NCI-H1105 (cell line): ENCODE results near the gene SYT17.

ENCODE experiments used
- DNase-seq: peaks from one replicate; lab custom pipeline; 2025; lab: John Stamatoyannopoulos, UW

SYT17 gene, protein sequence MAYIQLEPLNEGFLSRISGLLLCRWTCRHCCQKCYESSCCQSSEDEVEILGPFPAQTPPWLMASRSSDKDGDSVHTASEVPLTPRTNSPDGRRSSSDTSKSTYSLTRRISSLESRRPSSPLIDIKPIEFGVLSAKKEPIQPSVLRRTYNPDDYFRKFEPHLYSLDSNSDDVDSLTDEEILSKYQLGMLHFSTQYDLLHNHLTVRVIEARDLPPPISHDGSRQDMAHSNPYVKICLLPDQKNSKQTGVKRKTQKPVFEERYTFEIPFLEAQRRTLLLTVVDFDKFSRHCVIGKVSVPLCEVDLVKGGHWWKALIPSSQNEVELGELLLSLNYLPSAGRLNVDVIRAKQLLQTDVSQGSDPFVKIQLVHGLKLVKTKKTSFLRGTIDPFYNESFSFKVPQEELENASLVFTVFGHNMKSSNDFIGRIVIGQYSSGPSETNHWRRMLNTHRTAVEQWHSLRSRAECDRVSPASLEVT

DNA sequence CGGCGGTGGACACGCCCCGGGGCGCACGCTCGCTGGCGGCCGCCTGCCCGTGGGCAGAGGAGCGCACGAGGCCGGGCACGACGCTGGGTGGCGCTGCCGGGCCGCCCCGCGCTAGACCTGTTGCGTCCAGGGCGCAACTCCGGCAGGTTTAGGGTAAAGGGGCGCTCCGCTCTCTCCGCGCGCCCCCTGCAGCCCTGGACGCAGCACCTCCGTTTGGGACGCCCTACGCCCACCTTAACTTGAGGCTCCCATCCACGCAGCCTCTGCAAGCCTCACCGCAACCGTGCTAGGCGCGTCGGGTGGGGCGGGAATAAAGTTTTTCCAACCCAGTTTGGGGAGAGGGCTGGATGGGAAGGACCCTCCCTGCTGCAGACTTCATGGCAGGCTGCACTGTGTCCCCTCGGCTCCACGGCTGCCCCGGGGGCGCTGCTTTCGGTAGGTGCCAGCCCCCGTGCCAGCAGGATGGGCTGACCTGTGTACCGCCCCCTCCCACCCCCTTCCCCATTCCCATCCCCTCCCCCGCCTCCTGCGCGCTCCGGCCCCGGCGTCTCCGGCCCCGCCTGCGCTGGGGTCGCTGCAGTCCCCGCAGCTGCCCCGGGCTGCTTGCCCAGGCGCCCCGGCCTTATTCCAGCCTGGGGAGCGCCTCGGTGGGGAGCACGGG, at the start of gene SYT17:
TSS of gene SYT17 (plus strand) at position 531 of the 661 bp plus-strand sequence. CDS start 407 bp downstream, outside the sequence.
- peak; percentile 57 for DNase-seq

DNA sequence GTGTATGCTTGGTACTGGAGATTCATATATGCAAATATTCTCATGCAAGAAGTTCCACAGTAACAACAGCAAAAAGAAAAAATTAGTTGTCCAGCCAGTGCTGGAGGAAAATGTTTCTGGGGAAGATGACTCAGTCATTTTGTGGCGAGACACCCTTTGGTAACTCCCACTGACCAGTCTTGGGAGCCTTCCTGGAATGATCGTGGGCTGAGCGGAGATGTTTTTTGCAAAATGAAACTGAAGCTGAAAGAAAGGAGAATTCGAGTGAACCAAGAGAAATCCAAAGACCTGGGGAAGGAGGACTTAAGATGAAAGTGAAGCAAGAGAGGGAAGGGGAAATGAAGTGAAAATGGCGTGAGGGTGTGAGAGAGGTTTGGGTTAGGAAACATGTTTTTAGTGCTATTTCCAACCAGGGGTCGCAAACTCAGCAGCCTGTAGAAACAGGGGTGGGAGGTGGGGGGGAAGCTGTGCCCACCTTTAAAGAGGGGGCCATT, 49.1 kb upstream of the SYT17 start:
- no peak for DNase-seq

DNA sequence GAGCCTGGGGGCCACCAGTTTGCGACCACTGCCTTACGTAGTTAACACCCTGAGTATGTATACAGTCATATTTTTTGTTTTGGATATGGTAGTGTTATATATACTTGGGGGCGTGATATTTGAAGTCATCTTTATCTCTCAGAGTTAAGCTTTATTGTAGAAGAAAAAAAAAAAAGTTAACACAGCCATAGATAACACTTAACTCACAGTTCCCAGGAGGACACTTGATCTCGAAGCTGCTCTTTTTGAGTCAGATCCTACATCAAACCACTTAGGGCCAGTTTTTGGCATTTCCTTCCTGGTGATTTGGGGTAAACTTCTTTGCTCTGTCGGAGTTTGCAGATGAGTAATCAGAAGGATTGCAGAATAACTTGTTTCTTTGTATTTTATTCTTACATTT, 48.5 kb upstream of the SYT17 start:
- DNase-seq = no peak

DNA sequence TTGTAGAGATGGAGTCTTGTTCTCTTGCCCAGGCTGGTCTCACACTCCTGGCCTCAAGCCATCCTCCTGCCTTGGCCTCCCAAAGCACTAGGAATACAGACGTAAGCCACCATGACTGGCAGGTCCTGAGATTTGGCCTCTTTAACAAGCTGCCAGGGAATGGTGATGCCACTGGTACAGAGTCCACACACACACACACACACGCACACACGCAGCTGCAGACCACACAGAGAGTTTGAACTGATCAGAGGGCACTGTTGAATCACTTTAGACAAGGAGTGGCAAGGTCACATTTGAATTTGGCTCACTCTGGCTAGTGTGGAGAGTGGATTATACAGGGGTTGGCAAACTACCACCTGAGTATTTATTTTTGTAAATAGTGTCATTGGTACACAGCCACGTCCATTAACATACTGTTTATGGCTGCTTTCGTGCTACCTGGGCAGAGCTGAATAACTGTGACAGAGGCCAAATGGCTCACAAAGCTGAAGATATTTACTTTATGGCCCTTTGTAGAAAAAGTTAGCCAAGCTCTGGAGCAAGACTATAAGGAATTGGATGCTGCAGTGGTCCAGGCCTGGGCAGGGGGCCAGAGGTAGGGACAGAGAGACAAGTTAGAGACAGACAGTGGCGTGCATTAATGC, 44.4 kb upstream of the SYT17 start:
- DNase-seq = no peak

DNA sequence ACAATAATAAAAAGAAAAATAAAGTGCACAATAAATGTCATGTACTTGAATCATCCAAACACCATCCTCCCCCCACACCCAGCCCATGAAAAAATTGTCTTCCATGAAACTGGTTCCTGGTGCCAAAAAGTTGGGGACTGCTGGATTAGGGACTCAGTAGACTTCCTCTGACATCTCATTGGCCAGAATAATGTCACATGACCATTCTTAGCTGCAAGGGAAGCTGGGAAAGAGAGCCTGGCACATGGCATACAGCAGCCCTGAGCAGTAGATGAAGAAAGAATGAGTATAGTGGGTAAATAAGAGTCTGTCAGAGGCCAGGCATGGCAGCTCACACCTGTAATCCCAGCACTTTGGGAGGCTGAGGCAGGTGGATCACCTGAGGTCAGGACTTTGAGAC, 41.7 kb upstream of the SYT17 start:
- DNase-seq = no peak

DNA sequence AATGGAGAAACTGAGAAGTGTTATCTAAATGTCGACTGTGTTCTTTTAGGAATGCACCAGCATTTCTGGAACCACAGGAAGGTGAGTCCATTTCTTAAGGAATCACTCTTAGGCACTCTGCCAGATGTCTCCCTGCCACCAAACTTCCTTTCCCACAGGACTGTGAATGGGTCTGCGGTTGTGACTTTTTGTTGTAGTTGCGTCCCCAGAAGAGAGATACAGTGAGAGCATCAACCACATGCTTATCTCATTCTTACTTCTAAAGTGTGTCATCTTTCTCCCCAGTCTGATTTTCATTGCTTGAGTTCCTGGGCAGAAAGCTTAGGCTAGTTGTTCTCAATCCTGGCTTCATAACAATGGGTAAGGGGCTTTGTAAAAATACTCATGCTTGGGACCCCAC, 40.8 kb upstream of the SYT17 start:
- DNase-seq = no peak

DNA sequence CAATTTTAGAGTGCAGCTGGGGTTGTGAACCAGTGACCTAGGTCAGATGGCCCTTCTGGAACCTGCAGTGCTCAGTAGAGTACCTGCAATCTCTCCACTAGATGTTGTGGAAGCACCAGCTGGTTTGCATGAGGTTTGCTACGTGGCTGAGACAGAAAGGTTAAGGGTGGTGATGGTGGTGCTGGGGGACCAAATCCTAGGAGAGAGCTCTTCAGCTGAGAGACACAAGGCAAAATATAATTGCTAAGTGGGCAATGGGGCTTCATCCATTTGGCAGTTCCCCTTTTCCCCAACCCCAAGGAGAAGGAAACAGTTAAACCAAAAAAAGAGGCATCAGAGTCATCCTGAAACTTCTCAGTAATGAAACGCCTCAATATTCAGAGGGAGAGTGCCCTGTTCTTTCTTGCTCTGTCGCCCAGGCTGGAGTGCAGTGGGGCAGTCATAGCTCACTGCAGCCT, 40.3 kb upstream of the SYT17 start:
- DNase-seq = no peak

DNA sequence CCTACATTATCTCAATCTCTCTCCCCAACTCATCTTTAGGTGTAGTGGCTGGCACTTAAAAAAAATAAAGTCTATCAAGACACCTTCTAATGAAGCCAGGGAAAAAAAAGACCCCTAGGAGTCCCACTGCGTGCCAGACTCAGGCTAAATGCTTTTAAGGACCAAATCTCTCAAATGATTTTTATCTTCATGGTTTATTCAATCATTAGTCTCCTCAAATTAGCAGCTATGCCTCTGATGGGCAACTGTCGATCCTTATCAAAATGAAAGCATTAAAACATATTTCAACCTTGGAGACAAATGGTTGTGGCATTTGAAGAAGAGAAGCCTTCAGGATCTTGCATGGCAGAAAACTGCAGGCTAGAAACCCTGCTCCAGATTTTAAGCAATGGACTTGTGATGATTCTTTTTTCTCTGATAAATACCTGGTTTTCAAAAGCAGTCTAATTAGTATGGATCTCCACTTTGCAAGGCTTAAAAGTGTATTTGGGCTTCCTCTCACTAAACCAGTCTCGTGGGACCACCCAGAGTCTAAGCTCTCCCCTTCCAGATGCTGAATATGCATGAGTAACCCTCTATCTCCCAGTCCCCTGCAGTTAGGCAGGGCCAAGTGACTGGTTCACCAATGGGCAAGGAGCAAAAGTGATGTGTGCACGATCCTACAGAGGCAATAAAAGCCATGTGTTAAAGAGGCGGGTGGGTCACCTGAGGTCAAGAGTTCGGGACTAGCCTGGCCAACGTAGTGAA, 39.4 kb upstream of the SYT17 start:
- DNase-seq = no peak

DNA sequence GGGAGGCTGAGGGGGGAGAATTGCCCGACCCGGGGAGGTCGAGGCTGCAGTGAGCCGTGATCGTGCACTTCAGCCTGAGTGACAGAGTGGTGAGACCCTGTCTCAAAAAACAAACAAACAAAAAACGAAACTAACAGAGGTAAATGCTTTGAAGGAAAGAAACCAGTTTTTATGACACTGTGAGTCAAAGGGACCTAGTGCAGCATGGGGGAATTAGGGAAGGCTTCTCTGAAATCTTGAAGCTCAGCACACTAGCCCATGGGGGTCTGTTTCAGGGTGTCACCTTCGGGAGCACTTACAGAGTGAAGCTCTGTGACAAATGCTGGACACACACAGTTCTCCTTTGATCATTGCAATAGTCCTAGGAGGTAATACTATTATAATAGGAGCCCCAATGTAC, 37.7 kb upstream of the SYT17 start:
- no peak for DNase-seq

DNA sequence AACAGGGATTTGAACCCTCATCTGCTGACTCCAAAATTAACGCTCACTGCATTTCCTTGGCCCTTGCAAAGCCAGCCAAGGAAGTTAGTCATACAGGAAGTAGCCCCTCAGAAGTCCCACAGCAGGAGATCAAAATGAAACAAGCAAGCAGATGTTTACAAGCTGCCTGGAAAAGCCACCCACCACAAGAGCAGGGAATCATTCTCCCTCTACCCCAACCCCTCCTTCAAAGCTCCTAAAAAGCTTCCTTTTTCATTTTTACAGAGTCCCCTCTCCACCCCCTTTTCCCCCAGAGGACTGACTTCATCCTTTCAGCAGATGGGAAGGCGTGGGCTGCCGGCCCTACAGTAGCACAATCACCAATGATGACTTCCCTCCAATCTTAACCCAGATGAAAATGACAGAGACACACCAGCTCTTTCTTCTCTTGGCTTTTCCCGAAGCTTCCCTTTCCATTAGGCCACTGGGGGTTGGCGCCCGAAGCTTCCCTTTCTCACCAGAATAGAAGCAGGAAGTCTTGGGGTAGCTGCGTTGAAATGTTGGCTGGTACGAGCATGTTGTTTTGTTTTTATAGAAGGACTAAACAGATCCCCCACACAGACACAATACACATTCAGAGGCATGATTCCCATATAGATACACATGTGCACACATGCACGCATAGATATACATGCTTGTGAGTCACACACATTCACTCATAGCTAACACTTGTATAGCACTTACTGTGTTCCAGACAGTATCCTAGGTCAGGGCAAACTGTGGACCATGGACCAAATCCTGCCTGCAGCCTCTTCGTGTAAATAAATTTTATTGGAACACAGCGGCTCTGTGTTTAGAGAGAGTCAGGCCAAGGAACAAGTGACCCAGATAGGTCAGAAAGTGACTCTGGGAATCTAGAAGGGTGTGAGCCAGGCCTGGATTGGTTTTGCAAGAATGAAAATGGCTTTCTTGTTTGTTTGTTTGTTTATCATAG, 36.9 kb upstream of the SYT17 start:
- no peak for DNase-seq

DNA sequence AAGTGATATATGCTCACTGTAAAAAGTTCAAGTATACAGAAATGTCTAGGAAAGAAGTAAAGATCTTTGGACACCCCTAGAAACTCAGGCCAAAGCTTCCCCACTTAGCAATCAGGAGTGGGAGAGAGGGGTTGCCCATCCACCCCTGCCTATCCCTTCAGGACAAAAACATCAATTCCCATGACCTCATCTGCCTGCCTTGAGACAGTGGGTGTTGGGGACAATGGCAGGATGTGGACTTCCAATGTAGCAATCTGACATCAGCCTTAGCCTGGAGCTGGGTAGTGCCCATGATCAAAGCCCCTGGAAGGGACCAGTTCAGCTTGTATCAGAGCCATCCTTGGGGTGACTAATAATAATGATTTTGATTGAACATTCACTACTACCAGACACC, 36.2 kb upstream of the SYT17 start:
- DNase-seq = no peak

DNA sequence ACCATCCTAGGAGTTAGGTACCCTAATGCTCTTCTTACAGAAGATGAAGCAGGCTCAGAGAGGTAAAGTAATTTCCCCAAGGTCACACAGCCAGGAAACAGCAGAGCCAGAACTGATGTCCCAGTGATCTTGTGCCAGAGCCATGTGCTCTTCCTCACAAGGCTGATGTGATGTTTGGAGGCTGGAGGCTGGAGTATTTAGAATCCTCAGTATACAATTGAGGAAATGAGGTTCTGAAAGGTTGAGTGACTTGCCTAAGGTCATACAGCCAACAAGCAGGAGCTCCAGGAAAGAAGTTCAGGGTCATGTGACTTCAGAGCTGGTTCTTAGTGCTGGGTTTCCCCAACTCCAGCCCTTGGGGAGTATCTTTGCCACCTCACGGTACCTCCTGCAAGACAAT, 35.8 kb upstream of the SYT17 start:
- DNase-seq = no peak

DNA sequence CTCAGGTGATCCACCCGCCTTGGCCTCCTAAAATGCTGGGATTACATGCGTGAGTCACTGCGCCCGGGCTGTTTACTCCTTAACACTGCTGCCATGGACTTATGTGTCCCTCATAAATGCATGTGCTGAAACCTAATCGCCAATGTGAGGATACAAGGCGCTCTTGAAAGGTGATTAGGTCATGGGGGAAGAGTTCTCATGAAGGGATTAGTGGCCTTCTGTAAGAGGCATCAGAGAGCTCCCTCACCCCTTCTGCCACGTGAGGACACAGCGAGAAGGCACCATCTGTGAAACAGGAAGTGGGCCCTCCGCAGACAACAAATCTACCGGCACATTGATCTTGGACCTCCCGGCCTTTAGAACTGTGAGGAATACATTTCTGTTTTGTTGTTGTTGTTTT, 35.1 kb upstream of the SYT17 start:
- no peak for DNase-seq

DNA sequence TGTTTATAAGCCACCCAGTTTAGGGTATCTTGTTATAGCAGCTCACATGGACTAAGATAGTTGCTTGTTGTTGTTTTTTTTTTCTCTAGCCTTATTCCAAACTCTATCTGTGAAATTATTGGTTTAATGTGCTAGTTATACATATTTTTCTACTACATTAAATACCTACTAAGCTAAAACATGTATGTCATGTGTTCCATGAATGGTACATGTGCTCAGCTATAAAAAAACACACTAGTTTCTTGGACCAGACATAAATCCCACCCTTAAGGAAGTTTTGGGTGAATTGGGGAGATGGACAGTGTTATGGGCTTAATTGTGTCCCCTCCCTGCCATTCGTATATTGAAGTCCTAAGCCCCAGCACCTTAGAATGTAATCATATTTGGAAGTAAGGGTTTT, 34.4 kb upstream of the SYT17 start:
- DNase-seq = no peak

DNA sequence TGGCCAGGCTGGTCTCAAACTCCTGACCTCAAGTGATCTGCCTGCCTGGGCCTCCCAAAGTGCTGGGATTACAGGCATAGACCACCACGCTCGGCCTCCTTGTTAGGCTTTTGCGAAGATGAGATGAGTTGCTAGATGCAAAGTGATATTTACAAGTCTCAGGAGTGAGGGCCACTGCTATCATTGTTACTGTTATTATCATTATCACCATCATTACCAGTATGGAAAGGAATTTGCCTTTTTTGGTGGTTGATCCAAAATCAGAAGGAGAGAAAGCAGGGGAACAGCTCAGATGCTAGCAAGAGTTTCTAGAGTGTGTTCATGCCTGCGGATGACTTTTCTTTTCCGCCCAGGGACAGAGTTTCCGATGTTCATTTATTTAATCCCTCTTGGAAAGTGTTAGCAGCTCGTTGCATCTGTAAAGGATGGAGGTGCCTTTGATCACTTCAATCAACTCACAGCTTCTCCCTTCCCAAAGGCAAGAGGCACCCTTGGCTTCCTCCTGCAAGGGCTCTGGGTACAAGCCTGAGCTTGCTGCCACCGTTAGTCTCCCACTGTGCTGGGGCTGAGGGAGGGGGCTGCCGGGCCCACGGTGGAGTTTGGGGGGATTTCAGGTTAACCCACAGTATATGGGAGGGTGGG, 32.7 kb upstream of the SYT17 start:
- DNase-seq = no peak

DNA sequence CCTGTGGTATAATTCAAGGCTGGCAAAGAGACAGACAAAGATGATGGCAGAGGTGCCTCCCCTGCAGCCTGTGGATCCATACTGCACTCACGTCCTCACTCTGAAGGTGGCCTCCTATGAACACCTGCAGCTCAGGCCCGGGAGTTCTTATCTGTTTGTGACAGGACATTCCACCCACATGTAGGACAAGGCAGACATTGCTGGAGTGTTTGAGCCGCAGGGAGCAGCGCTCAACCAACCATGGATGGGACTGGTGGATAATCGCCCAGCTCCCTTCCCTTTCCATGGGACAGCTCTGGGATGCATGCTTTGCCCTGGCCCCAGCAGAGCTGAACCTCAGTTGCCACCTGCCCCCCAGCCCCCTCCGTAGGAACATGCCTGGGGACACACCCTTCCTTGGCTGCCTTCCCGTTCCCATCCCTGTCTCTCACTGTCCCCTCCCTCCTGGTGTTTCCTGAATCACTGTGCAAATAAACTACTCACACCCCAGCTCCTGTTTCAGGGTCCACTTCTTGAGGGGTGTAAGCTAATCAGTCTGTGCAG, 32.1 kb upstream of the SYT17 start:
- DNase-seq = no peak

DNA sequence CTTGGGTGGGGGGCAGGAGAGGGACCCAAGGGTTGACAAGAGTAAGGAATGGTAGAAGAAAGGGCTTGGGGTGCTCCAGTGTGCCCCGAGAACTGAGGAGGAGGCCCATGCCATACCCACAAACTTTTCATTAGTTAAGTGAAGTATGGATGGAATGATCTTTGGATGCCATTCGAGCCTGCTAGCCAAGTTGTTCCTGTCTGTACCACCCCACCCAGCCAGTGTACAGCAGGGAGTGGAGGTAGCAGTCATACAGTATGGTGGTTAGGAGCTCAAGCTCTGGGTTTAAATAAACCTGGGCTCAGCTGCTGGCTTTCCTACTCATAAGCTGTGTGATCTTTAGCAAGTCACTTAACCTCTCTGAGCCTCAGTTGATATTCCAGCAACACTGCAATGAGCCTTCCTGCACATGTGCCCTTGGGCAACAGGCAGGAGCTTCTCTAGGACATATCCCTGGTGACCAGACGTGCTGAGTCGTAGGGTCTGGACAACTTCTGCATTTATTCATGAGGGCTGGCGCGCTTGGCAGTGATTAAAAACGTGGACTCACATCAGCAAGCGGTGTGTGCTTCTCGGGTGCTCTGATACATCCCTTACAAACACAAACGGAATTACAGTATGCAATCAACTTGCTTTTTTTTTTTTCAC, 31.4 kb upstream of the SYT17 start:
- no peak for DNase-seq

DNA sequence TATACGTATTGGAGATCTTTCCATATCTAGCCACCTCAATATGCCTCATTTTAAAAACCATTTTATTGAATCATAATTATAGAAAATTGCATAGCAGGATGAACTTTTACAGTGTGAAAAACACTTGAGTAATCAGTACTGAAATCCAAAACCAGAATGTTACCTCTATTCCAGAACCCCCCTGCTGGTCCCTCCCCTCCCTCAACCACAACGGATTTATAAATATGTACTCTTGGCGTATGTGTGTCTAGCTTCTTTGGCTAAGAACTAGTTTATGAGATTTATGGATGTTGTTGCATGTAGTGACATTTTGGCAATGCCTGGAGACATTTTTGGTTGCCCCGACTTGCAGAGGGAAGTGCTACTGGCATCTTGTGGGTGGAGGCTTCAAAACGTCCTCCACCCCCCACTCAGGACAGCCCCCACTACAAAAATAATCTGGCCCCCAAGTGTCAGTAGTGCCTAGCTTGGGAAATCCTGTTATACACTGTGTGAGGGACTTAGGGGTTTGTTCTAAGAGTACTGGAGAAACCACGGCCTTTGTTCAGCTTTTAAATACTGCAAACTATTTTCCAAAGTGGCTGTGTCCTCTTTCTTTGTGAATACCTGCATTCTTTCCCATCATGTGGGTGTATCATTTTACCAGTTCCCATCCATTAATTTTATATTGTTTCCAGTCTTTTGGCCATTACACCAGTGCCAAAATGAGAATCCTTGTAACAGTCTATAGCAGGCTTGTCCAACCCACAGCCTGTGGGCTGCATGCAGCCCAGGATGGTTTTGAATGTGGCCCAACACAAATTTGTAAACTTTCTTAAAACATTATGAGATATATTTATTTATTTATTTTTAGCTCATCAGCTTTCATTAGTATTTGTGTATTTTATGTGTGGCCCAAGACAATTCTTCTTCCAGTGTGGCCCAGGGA, 30.6 kb upstream of the SYT17 start:
- DNase-seq = no peak
